Left lung (tissue), 10 donors: Measurements from ENCODE around the gene BACH2. TPM values are rescaled to one million over a fixed set of nuclear protein-coding genes. Genes with fewer than 3 reads are reported as not detected.

Source experiments
- ATAC-seq: fragments of 200-7000 bp; cut with Tn5 transposase; one replicate; pipeline ENCODE4 v1.9.1; 2020; ENCODE audit warnings: moderate library complexity
- DNase-seq, 4 donors: peaks; one replicate each; pipeline ENCODE4 v3.0.0-alpha.2; 2013 to 2020
- H3K27ac ChIP-seq, 2 donors: fragments of 200-600 bp; sonication (generic) in 1 of 2; one replicate each; pipeline versions ENCODE4 v1.5.0 to v1.8.0; 2020 to 2021
- H3K27me3 ChIP-seq, 2 donors: fragments of 200-600 bp; sonication (generic) in 1 of 2; one replicate each; pipeline versions ENCODE4 v1.5.0 to v1.8.0; 2020 to 2021
- H3K36me3 ChIP-seq, 2 donors: fragments of 200-600 bp; sonication (generic) in 1 of 2; one replicate each; pipeline versions ENCODE4 v1.5.0 to v1.8.0; 2020 to 2021
- H3K4me1 ChIP-seq, 2 donors: fragments of 200-600 bp; one replicate each; pipeline ENCODE4 v1.8.0; 2021
- H3K4me3 ChIP-seq, 2 donors: fragments of 200-600 bp; sonication (generic) in 1 of 2; one replicate each; pipeline versions ENCODE4 v1.5.0 to v1.8.0; 2020 to 2021; ENCODE audit warnings: mild to moderate bottlenecking in 1 of 2
- H3K9me3 ChIP-seq, 2 donors: fragments of 200-600 bp; sonication (generic) in 1 of 2; one replicate each; pipeline versions ENCODE4 v1.5.0 to v1.8.0; 2020 to 2021
- intact Hi-C, 2 donors: fragments of 100-400 bp; cut with DNase I; formaldehyde crosslinking; loops; one replicate each; pipeline versions ENCODE4 v1.11.2 to v1.14.2; 2022
- polyA plus RNA-seq, 6 donors: library from polyadenylated mRNA; unstranded; fragments of 120-200 nt; gene quantifications; one replicate each; pipeline ENCODE4 v1.2.1, GENCODE V29; 2013; ENCODE audit not compliant: insufficient read length in 6 of 6
- total RNA-seq, 2 donors: library from RNA; stranded (reverse); fragmentation: NEBNext Ultra II Directional; extraction: Animal tissue kit (Norgen Biotek cat#: 25700); gene quantifications; one replicate each; pipeline ENCODE4 v1.2.1, GENCODE V29; 2021
- TF ChIP-seq, protein P1 (sequence below), 2 donors: fragments of 200-600 bp; sonication (generic) in 1 of 2; IDR thresholded peaks; one replicate each; pipeline versions ENCODE4 v1.5.0 to v1.8.0; 2021; ENCODE audit warnings: antibody characterized with exemption in 2 of 2
- donor health status: DM: no; HTN: yes; CAD: no.
- donor health status: DM: no; HTN: no; CAD: no.

BACH2 gene
- total and polyA plus RNA-seq, 8 donors, result 3.8 to 10.6 (median 8.9) TPM

DNA sequence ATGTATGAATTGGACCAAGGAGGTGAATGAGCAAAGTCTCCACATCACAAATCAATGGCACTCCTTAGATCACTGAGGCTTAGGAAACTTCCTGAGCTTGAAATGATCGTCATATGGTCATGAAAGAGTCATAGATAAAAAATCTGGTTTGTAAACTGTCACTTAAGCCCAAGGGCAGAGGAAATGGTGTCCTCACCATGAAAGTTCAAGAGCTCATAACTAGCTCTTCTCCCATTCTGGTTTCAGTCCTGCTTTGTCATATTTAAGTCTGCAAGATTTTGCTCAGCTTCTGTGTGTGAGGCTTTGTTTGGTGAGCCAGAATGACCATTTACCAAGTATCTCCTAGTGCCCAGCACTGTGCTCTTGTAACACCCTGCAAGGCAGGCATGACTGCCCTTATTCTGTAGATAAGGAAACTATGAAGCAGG lies 341.9 kb downstream of the BACH2 start:
- DNase-seq (no peak), ATAC-seq (no peak)
- TF ChIP-seq, protein P1, sequence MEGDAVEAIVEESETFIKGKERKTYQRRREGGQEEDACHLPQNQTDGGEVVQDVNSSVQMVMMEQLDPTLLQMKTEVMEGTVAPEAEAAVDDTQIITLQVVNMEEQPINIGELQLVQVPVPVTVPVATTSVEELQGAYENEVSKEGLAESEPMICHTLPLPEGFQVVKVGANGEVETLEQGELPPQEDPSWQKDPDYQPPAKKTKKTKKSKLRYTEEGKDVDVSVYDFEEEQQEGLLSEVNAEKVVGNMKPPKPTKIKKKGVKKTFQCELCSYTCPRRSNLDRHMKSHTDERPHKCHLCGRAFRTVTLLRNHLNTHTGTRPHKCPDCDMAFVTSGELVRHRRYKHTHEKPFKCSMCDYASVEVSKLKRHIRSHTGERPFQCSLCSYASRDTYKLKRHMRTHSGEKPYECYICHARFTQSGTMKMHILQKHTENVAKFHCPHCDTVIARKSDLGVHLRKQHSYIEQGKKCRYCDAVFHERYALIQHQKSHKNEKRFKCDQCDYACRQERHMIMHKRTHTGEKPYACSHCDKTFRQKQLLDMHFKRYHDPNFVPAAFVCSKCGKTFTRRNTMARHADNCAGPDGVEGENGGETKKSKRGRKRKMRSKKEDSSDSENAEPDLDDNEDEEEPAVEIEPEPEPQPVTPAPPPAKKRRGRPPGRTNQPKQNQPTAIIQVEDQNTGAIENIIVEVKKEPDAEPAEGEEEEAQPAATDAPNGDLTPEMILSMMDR (IDR thresholded peaks at IDR 0.05), result no peak
- Histone ChIP-seq H3K4me3 (no peak overlapping the region), H3K4me1 (no peaks in the 10 kb centered on the region), H3K27me3 (no peaks in the 10 kb centered on the region), H3K9me3 (no peaks in the 10 kb centered on the region), H3K27ac (no peak overlapping the region), H3K36me3 (peaks cover 0 to 5% of the 10 kb centered on the region in 2 donors)
- intact Hi-C loops, result no loop called here

DNA sequence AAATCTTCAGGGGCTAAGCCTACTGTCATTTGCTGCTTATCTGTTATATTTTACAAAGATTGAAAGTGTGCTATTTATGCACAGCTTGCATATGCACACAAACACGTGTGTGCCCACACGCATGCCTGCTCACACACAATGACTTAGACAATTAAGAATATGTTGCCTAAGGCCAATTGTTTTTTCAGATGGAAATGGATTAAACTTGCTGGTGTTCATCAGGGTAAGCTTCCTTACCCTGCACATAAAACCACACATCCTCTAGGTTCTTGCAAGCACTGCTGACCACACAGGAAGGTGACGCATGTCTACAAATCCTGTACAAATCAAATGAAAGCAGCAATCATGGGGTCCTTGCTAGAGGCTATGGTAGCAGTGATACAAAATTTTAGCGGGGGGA lies 344.0 kb downstream of the BACH2 start:
- ATAC-seq (peak; percentile 25), DNase-seq (no peak)
- H3K36me3 ChIP-seq, result peaks cover 0 to 5% of the 10 kb centered on the region in 2 donors
- no peaks in the 10 kb centered on the region for H3K27me3 ChIP-seq
- H3K9me3 ChIP-seq, result no peaks in the 10 kb centered on the region
- intact Hi-C loops, result no loop called here
- H3K4me1 ChIP-seq, result no peaks in the 10 kb centered on the region
- no peak overlapping the region for H3K4me3 ChIP-seq
- H3K27ac ChIP-seq, result no peak overlapping the region
- TF ChIP-seq, protein P1 (IDR thresholded peaks at IDR 0.05), result no peak

DNA sequence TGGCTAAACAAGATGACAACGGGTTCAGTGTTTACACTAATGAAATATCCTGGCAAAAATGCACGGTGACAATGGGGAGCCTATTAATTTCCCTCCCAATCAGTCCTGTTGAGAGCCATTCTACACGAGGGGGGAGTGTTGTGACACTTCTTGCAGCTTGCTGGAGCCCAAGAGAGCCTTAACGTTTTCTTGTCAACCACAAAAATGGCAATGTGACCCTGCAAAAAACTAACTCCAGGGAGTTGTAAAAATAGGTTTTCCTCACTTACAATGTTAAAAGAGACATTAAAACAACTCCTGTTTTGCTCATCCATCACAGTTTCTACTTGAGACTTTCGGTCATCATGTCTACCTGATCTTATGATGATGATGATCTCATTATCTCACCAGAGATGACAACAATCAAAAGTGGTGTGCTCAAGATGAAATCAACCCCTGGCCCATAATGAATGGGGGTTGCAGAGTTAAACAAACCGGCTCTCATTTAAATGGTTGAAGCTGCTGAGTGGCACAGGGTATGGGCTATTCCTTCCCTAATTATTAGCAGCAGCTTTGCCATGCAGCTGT lies 344.5 kb downstream of the BACH2 start:
- Histone ChIP-seq H3K9me3 (no peaks in the 10 kb centered on the region), H3K36me3 (peaks cover 0 to 5% of the 10 kb centered on the region in 2 donors), H3K4me1 (no peaks in the 10 kb centered on the region), H3K27ac (no peak overlapping the region), H3K4me3 (no peak overlapping the region), H3K27me3 (no peaks in the 10 kb centered on the region)
- DNase-seq (no peak), ATAC-seq (no peak)
- TF ChIP-seq, protein P1 (IDR thresholded peaks at IDR 0.05), result no peak
- intact Hi-C loops, result no loop called here

DNA sequence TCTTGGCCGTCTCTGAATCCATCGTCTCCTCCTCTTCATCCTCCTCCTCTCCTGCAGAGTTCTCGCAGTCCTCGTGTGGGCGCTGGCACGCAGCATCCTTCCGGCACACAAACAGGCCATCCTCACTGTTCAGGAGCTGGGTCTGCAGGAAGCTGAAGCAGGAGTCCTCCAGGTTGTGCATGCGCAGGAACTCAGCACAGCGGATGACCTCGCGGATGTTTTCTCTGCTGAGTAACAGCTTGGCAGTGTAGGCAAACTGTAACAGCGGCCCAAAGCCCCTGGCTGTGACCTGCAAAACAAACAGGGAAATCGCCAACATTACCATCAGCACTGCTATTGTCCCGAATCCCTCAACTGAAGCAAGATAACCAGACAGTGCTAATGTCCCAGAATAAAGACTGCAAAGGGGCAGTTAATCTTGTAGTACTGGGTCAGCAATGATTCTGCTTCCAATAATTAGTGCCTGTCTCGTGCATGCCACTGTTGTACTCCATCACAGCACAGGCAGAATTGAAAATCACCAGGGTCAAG lies 345.0 kb downstream of the BACH2 start:
- H3K27me3 ChIP-seq, result no peaks in the 10 kb centered on the region
- H3K36me3 ChIP-seq, result peaks cover 0 to 5% of the 10 kb centered on the region in 2 donors
- no peaks in the 10 kb centered on the region for H3K9me3 ChIP-seq
- no peak overlapping the region for H3K27ac ChIP-seq
- intact Hi-C loops, result no loop called here
- ATAC-seq (no peak), DNase-seq (no peak)
- H3K4me3 ChIP-seq, result no peak overlapping the region
- H3K4me1 ChIP-seq, result no peaks in the 10 kb centered on the region
- TF ChIP-seq, protein P1 (IDR thresholded peaks at IDR 0.05), result no peak

DNA sequence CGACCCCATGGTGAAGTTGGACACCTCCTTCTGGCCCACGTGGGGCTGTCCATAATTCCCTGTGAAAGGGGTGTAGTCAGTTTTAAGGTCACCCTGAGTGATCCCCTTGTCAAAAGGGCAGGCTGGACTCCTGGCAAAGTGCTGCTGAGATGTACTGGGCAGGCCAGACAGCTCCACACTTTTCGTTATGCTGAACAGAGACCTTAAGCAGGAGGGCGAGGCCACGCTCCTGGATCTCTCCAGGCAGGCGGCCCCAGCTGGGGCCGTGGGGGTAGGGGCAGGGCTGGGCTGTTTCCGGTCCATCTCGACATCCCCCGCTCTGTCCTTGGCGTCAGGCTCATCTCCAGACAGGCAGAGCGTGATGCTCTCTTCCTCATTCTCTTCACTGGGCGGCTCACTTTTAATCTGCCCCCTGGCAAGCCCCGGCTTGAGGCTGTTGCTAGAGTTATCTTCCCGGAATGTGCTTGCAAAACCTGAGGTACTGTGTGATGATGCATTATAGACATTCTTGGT lies 345.7 kb downstream of the BACH2 start:
- DNase-seq (no peak), ATAC-seq (peak; percentile 29)
- H3K9me3 ChIP-seq, result no peaks in the 10 kb centered on the region
- TF ChIP-seq, protein P1 (IDR thresholded peaks at IDR 0.05), result no peak
- no peak overlapping the region for H3K27ac ChIP-seq
- H3K4me3 ChIP-seq, result no peak overlapping the region
- H3K36me3 ChIP-seq, result peaks cover 0 to 5% of the 10 kb centered on the region in 2 donors
- no peaks in the 10 kb centered on the region for H3K4me1 ChIP-seq
- intact Hi-C loops, result no loop called here
- no peaks in the 10 kb centered on the region for H3K27me3 ChIP-seq
